K562 (cell line): ENCODE results near the gene DKKL1. TPM values are rescaled to one million over a fixed set of nuclear protein-coding genes. Genes with fewer than 3 reads are reported as not detected.

Source experiments
- HNRNPLL ChIP-seq: fragments of 200-400 bp; formaldehyde crosslinking; IDR thresholded peaks from 2 replicates; pipeline ENCODE4 v1.6.1; 2017; ENCODE audit warnings: low read length, low read depth, mild to moderate bottlenecking; ENCODE audit not compliant: poor library complexity, severe bottlenecking
- POU5F1 ChIP-seq: fragments of 150-350 bp; IDR thresholded peaks from 2 replicates; pipeline ENCODE4 v1.6.1; 2014; ENCODE audit warnings: borderline replicate concordance, low read length, low read depth, mild to moderate bottlenecking; ENCODE audit not compliant: partially characterized antibody
- RBBP5 ChIP-seq: fragments of 200-600 bp; sonication (generic); IDR thresholded peaks from 2 replicates; pipeline ENCODE4 v1.6.1; 2012; ENCODE audit warnings: borderline replicate concordance, mild to moderate bottlenecking, low read length, control low read depth, inconsistent platforms; ENCODE audit not compliant: insufficient read depth, poor library complexity, severe bottlenecking
- TEAD1 ChIP-seq, 2 experiments: fragments of 450-650 bp in 1 of 2; sonication (generic) in 1 of 2; formaldehyde crosslinking; IDR thresholded peaks; 2 replicates each; pipeline versions ENCODE4 v1.4.0 to v1.8.0; 2020 to 2022; ENCODE audit warnings: mild to moderate bottlenecking in 2 of 2, missing genetic modification reagents in 1 of 2
- ZNF24 ChIP-seq: fragments of 450-650 bp; IDR thresholded peaks from 2 replicates; pipeline ENCODE4 v1.6.1; 2016
- polyA plus RNA-seq, 8 experiments: library from polyadenylated mRNA; depleted of rRNA in 4 of 8; stranded (reverse) in 5 of 8; unstranded in 3 of 8; fragments of >200 nt; fragmentation: Nextera tagmentation in 2 of 8; fragmentation: Illumina TruSeq in 1 of 8; extraction: Ambion mirVana in 2 of 8; extraction: Trizol in 1 of 8; gene quantifications; 2 replicates each; pipeline versions ENCODE4 v1.2.1 to v1.2.3, GENCODE V29; 2011 to 2014; ENCODE audit warnings: inconsistent platforms in 1 of 8, missing spikeins in 1 of 8
- total RNA-seq, 7 experiments: library from RNA; depleted of rRNA in 6 of 7; stranded (reverse); fragments of >200 nt in 6 of 7; fragmentation: Illumina TruSeq in 2 of 7; extraction: Trizol in 2 of 7; gene quantifications; 2 replicates each; pipeline versions ENCODE4 v1.2.1 to v1.2.3, GENCODE V29; 2011 to 2021; ENCODE audit warnings: low replicate concordance in 1 of 7
- TF ChIP-seq, protein P1 (sequence below): IDR thresholded peaks from 2 replicates; pipeline ENCODE4 v1.6.1; 2012; ENCODE audit warnings: low read depth, low read length, improper control_type of control experiment, borderline replicate concordance
- TF ChIP-seq, protein P2 (sequence below): fragments of 250-450 bp; sonication (Bioruptor Pico); IDR thresholded peaks from 2 replicates; pipeline ENCODE4 v1.5.0; 2021; ENCODE audit warnings: mild to moderate bottlenecking, borderline replicate concordance
- TF ChIP-seq, protein P3 (sequence below): fragments of 250-450 bp; sonication (Bioruptor Pico); IDR thresholded peaks from 2 replicates; pipeline ENCODE4 v1.4.0; 2020
- TF ChIP-seq, protein P4 (sequence below): IDR thresholded peaks from 3 replicates; pipeline ENCODE4 v1.6.1; 2011; ENCODE audit warnings: borderline replicate concordance, mild to moderate bottlenecking; ENCODE audit not compliant: insufficient read length, insufficient read depth

DKKL1 gene
- total and polyA plus RNA-seq, 9 of the 15 experiments (the other 6 are each of a cell fraction or from before 2014, with no cell fraction given): 0.15 to 1.7 (median 0.52) TPM

DNA sequence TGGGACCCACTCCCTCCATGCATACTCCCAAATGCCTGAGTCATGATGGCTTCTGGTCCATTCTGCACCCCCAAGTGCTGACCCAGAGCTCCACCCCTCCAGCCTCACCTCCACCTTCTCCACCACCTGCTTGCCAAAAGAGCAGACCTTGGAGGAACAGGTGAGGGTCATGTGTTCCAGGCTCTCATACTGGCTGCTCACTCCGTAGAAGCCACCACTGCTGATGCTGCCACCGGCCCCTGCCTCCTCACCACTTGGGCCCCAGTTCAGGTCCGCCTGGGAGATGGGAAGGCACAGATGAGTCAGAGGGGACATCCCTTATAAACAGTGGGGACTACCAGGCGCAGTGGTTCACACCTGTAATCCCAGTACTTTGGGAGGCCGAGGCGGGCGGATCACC, 20.6 kb upstream of the DKKL1 start (continued):
- TF ChIP-seq, protein P1, sequence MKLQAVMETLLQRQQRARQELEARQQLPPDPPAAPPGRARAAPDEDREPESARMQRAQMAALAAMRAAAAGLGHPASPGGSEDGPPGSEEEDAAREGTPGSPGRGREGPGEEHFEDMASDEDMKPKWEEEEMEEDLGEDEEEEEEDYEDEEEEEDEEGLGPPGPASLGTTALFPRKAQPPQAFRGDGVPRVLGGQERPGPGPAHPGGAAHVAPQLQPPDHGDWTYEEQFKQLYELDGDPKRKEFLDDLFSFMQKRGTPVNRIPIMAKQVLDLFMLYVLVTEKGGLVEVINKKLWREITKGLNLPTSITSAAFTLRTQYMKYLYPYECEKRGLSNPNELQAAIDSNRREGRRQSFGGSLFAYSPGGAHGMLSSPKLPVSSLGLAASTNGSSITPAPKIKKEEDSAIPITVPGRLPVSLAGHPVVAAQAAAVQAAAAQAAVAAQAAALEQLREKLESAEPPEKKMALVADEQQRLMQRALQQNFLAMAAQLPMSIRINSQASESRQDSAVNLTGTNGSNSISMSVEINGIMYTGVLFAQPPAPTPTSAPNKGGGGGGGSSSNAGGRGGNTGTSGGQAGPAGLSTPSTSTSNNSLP: no peak
- no peak for TF ChIP-seq ZNF24
- TF ChIP-seq HNRNPLL: no peak
- no peak for TF ChIP-seq TEAD1 (CRISPR knock-in tag; IDR thresholded peaks at IDR 0.05)
- no peak for TF ChIP-seq POU5F1
- TF ChIP-seq, protein P2, sequence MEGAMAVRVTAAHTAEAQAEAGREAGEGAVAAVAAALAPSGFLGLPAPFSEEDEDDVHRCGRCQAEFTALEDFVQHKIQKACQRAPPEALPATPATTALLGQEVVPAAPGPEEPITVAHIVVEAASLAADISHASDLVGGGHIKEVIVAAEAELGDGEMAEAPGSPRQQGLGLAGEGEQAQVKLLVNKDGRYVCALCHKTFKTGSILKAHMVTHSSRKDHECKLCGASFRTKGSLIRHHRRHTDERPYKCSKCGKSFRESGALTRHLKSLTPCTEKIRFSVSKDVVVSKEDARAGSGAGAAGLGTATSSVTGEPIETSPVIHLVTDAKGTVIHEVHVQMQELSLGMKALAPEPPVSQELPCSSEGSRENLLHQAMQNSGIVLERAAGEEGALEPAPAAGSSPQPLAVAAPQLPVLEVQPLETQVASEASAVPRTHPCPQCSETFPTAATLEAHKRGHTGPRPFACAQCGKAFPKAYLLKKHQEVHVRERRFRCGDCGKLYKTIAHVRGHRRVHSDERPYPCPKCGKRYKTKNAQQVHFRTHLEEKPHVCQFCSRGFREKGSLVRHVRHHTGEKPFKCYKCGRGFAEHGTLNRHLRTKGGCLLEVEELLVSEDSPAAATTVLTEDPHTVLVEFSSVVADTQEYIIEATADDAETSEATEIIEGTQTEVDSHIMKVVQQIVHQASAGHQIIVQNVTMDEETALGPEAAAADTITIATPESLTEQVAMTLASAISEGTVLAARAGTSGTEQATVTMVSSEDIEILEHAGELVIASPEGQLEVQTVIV (CRISPR knock-in tag): no peak
- TF ChIP-seq, protein P3, sequence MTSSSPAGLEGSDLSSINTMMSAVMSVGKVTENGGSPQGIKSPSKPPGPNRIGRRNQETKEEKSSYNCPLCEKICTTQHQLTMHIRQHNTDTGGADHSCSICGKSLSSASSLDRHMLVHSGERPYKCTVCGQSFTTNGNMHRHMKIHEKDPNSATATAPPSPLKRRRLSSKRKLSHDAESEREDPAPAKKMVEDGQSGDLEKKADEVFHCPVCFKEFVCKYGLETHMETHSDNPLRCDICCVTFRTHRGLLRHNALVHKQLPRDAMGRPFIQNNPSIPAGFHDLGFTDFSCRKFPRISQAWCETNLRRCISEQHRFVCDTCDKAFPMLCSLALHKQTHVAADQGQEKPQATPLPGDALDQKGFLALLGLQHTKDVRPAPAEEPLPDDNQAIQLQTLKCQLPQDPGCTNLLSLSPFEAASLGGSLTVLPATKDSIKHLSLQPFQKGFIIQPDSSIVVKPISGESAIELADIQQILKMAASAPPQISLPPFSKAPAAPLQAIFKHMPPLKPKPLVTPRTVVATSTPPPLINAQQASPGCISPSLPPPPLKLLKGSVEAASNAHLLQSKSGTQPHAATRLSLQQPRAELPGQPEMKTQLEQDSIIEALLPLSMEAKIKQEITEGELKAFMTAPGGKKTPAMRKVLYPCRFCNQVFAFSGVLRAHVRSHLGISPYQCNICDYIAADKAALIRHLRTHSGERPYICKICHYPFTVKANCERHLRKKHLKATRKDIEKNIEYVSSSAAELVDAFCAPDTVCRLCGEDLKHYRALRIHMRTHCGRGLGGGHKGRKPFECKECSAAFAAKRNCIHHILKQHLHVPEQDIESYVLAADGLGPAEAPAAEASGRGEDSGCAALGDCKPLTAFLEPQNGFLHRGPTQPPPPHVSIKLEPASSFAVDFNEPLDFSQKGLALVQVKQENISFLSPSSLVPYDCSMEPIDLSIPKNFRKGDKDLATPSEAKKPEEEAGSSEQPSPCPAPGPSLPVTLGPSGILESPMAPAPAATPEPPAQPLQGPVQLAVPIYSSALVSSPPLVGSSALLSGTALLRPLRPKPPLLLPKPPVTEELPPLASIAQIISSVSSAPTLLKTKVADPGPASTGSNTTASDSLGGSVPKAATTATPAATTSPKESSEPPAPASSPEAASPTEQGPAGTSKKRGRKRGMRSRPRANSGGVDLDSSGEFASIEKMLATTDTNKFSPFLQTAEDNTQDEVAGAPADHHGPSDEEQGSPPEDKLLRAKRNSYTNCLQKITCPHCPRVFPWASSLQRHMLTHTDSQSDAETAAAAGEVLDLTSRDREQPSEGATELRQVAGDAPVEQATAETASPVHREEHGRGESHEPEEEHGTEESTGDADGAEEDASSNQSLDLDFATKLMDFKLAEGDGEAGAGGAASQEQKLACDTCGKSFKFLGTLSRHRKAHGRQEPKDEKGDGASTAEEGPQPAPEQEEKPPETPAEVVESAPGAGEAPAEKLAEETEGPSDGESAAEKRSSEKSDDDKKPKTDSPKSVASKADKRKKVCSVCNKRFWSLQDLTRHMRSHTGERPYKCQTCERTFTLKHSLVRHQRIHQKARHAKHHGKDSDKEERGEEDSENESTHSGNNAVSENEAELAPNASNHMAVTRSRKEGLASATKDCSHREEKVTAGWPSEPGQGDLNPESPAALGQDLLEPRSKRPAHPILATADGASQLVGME (CRISPR knock-in tag): no peak
- TF ChIP-seq, protein P4, sequence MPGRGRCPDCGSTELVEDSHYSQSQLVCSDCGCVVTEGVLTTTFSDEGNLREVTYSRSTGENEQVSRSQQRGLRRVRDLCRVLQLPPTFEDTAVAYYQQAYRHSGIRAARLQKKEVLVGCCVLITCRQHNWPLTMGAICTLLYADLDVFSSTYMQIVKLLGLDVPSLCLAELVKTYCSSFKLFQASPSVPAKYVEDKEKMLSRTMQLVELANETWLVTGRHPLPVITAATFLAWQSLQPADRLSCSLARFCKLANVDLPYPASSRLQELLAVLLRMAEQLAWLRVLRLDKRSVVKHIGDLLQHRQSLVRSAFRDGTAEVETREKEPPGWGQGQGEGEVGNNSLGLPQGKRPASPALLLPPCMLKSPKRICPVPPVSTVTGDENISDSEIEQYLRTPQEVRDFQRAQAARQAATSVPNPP: no peak
- TF ChIP-seq RBBP5: no peak
